IMR-90 (cell line): ENCODE measurements around the gene ACBD5. TPM values are rescaled to one million over a fixed set of nuclear protein-coding genes. Genes with fewer than 3 reads are reported as not detected.
A peak's percentile ranks its signal among the peaks of the same experiment; 100 is the strongest.

ENCODE experiments used
- ATAC-seq: fragments of 200-7000 bp; cut with Tn5 transposase; 2 replicates; pipeline ENCODE4 v1.9.1; 2020; ENCODE audit warnings: low read depth, mild to moderate bottlenecking, moderate library complexity
- BruUV-seq: library from RNA; stranded (reverse); fragments of 400-500 nt; replicated peaks from 2 replicates; lab custom pipeline; 2021; lab: Mats Ljungman, UMichigan
- CTCF ChIA-PET: fragments of 300-600 bp; formaldehyde crosslinking; extraction: SDS; loops from one replicate; lab custom pipeline; 2021; ENCODE audit warnings: antibody characterized with exemption; lab: Yijun Ruan, JAX
- POLR2A ChIA-PET: fragments of 300-600 bp; sonication (Branson Sonifier 250); formaldehyde crosslinking; loops from one replicate; lab custom pipeline; 2022; ENCODE audit warnings: antibody characterized with exemption; ENCODE audit not compliant: unreplicated experiment; lab: Charles Lee
- DNase-seq: peaks from one replicate; pipeline ENCODE4 v3.0.0; 2013
- H2AFZ ChIP-seq: replicated peaks from 2 replicates; pipeline ENCODE3; 2013; ENCODE audit warnings: low read length, mild to moderate bottlenecking; ENCODE audit not compliant: poor library complexity
- H2AK5ac ChIP-seq: 2 replicates; pipeline ENCODE4 v1.6.1; 2013; ENCODE audit warnings: low read depth, low read length, inconsistent platforms
- H2AK9ac ChIP-seq: replicated peaks from 2 replicates; pipeline ENCODE3; 2013; ENCODE audit warnings: mild to moderate bottlenecking, low read depth, low read length, moderate library complexity; ENCODE audit not compliant: poor library complexity
- H2BK120ac ChIP-seq: 2 replicates; pipeline ENCODE4 v1.6.1; 2013; ENCODE audit warnings: low read depth, low read length, inconsistent platforms
- H2BK15ac ChIP-seq: 3 replicates; pipeline ENCODE4 v1.6.1; 2013; ENCODE audit warnings: low read depth, low read length, inconsistent platforms
- H2BK20ac ChIP-seq: 2 replicates; pipeline ENCODE4 v1.6.1; 2013; ENCODE audit warnings: low read depth, mild to moderate bottlenecking, inconsistent platforms, low read length, moderate library complexity
- H2BK5ac ChIP-seq: 2 replicates; pipeline ENCODE4 v1.6.1; 2013; ENCODE audit warnings: mild to moderate bottlenecking, low read depth, low read length, inconsistent platforms; ENCODE audit not compliant: poor library complexity, severe bottlenecking
- H3K14ac ChIP-seq: replicated peaks from 2 replicates; pipeline ENCODE4 v1.6.1; 2013; ENCODE audit warnings: low read depth, low read length, inconsistent platforms
- H3K18ac ChIP-seq: 2 replicates; pipeline ENCODE4 v1.6.1; 2013; ENCODE audit warnings: low read depth, low read length, control low read depth
- H3K23ac ChIP-seq: 2 replicates; pipeline ENCODE4 v1.6.1; 2013; ENCODE audit warnings: low read depth, low read length, inconsistent platforms
- H3K27ac ChIP-seq: 2 replicates; pipeline ENCODE4 v1.5.1; 2013; ENCODE audit warnings: mild to moderate bottlenecking, control low read depth, low read length; ENCODE audit not compliant: insufficient read depth
- H3K27me3 ChIP-seq: 2 replicates; pipeline ENCODE4 v1.6.1; 2013; ENCODE audit warnings: low read length; ENCODE audit not compliant: control insufficient read depth, insufficient read depth
- H3K36me3 ChIP-seq: 2 replicates; pipeline ENCODE4 v1.6.1; 2013; ENCODE audit warnings: low read length, mixed read lengths; ENCODE audit not compliant: control insufficient read depth, insufficient read depth
- H3K4ac ChIP-seq: 2 replicates; pipeline ENCODE4 v1.6.1; 2013; ENCODE audit warnings: low read depth, low read length, inconsistent platforms
- H3K4me1 ChIP-seq: 2 replicates; pipeline ENCODE4 v1.6.1; 2013; ENCODE audit warnings: low read length, mixed read lengths; ENCODE audit not compliant: control insufficient read depth, insufficient read depth
- H3K4me2 ChIP-seq: 2 replicates; pipeline ENCODE4 v1.6.1; 2013; ENCODE audit warnings: low read depth, mild to moderate bottlenecking, control low read depth, low read length, moderate library complexity
- H3K4me3 ChIP-seq: 2 replicates; pipeline ENCODE4 v1.5.1; 2013; ENCODE audit warnings: low read depth, mild to moderate bottlenecking, control low read depth, low read length, moderate library complexity; ENCODE audit not compliant: insufficient read depth
- H3K56ac ChIP-seq: 2 replicates; pipeline ENCODE4 v1.6.1; 2013; ENCODE audit warnings: low read length, inconsistent platforms; ENCODE audit not compliant: insufficient read depth; ENCODE audit errors: extremely low read depth
- H3K79me1 ChIP-seq, 2 experiments: 2 replicates each; pipeline ENCODE4 v1.6.1; 2013; ENCODE audit warnings: low read length in 2 of 2, inconsistent platforms in 1 of 2, low read depth in 1 of 2
- H3K9ac ChIP-seq: 2 replicates; pipeline ENCODE4 v1.6.1; 2013; ENCODE audit warnings: low read depth, low read length, control low read depth
- H3K9me1 ChIP-seq: 2 replicates; pipeline ENCODE4 v1.6.1; 2013; ENCODE audit warnings: low read length, inconsistent platforms; ENCODE audit not compliant: insufficient read depth
- H3K9me3 ChIP-seq: 2 replicates; pipeline ENCODE4 v1.6.1; 2013; ENCODE audit warnings: low read length; ENCODE audit not compliant: control insufficient read depth, insufficient read depth
- H4K20me1 ChIP-seq: 2 replicates; pipeline ENCODE4 v1.6.1; 2013; ENCODE audit warnings: low read length, inconsistent platforms; ENCODE audit not compliant: insufficient read depth
- H4K5ac ChIP-seq: 2 replicates; pipeline ENCODE4 v1.6.1; 2013; ENCODE audit warnings: mild to moderate bottlenecking, low read depth, low read length, control low read depth
- H4K8ac ChIP-seq, 2 experiments: 2 replicates each; pipeline ENCODE4 v1.6.1; 2013; ENCODE audit warnings: low read depth in 2 of 2, low read length in 2 of 2, control low read depth in 1 of 2, inconsistent platforms in 1 of 2
- H4K91ac ChIP-seq: 2 replicates; pipeline ENCODE4 v1.6.1; 2013; ENCODE audit warnings: low read depth, low read length, inconsistent platforms; ENCODE audit not compliant: insufficient read depth
- CEBPB ChIP-seq: IDR thresholded peaks from 2 replicates; pipeline ENCODE4 v1.6.1; 2012; ENCODE audit warnings: low read depth, low read length, improper control_type of control experiment
- FOS ChIP-seq: fragments of 150-350 bp; IDR thresholded peaks from 2 replicates; pipeline ENCODE4 v1.6.1; 2016; ENCODE audit warnings: low read depth, low read length
- WGBS, 2 experiments: methylation state at CpG; one replicate each; pipeline versions ENCODE4 v1.1.5 to v1.1.7; 2013; ENCODE audit warnings: missing lambda C conversion rate in 2 of 2; ENCODE audit not compliant: insufficient read length in 1 of 2; ENCODE audit errors: extremely low coverage in 2 of 2; 5-methylcytosine and 5-hydroxymethylcytosine counted together
- dilution Hi-C: fragments of 300-500 bp; cut with HindIII; formaldehyde crosslinking; loops from one replicate; pipeline ENCODE4 v1.14.3; 2018; ENCODE audit warnings: low sequenced_read_pairs; ENCODE audit not compliant: unreplicated experiment
- in situ Hi-C: fragments of 300-500 bp; cut with MboI; formaldehyde crosslinking; loops from 3 replicates; pipeline ENCODE4 v1.14.3; 2019; ENCODE audit warnings: low sequenced_read_pairs, inconsistent platforms, mixed read lengths
- intact Hi-C: fragments of 100-400 bp; cut with micrococcal nuclease; formaldehyde crosslinking; loops from 2 replicates; pipeline ENCODE4 v1.10.0; 2022
- polyA plus RNA-seq, 3 experiments: library from polyadenylated mRNA; depleted of rRNA; stranded (reverse); fragments of >200 nt; gene quantifications; 2 replicates each; pipeline ENCODE4 v1.2.3, GENCODE V29; 2012; ENCODE audit warnings: low replicate concordance in 1 of 3
- total RNA-seq: library from RNA; depleted of rRNA; stranded (reverse); fragments of >200 nt; gene quantifications from 2 replicates; pipeline ENCODE4 v1.2.3, GENCODE V29; 2012

ACBD5 gene
- total and polyA plus RNA-seq, 2 of the 4 experiments (the other 2 are of a cell fraction) = 7.7 to 11.7 TPM

GRCh38 chr10:27153329-27153728 lies 87.3 kb downstream of the ACBD5 start:
- Histone ChIP-seq H3K4me2 (peak overlapping the region; percentile 84; the same call in 1 of the 2 replicates), H2BK20ac (no peak overlapping the region), H3K4me1 (0 out of 2 replicates have a peak, but pooled peaks cover 1% of the 10 kb centered on the region), H3K9me3 (no peaks in the 10 kb centered on the region), H3K27me3 (no peaks in the 10 kb centered on the region), H3K14ac (peak overlapping the region; percentile 93), H3K56ac (peak overlapping the region; percentile 80), H3K23ac (peak overlapping the region; percentile 86; the same call in 1 of the 2 replicates), H3K9ac (peak overlapping the region; percentile 97; the same call in 1 of the 2 replicates), H3K4ac (peak overlapping the region; percentile 78; the same call in 1 of the 2 replicates), H2AK9ac (no peak overlapping the region), H4K20me1 (peaks cover 46% of the 10 kb centered on the region), H2BK120ac (no peak overlapping the region), H4K8ac (peak overlapping the region; percentile 80 to 90; a peak in 2 of 4 replicates), H2AK5ac (no peak overlapping the region), H2BK5ac (no peak overlapping the region), H3K4me3 (peak overlapping the region; percentile 87), H4K91ac (no peak overlapping the region), H3K9me1 (no peaks in the 10 kb centered on the region), H3K18ac (no peak overlapping the region), H2AFZ (no peak overlapping the region), H3K27ac (no peak overlapping the region), H2BK15ac (no peak overlapping the region), H3K36me3 (peaks cover under 1% of the 10 kb centered on the region), H3K79me1 (peaks cover 6 to 29% of the 10 kb centered on the region in 2 experiments), H4K5ac (no peak overlapping the region)
- DNase-seq = no peak
- intact Hi-C loops = loop anchor here (10.0 kb wide), 1 partner anchor 211 kb away; no protein-coding TSS in a partner anchor
- TF ChIP-seq CEBPB (peak; percentile 50; the same call in 1 of the 2 replicates), FOS (no peak)
- dilution Hi-C loops = no loop called here
- ChIA-PET POLR2A (no interaction called here), CTCF (interaction anchor here (0.7 kb wide), 1 partner anchor 124 kb away, joined by 3 read pairs; no protein-coding TSS in a partner anchor)
- 20% methylated on average over 1 of the region's 6 CpGs; no CpG with 5 or more reads in 1 of the 2 experiments for WGBS, 2 experiments
- in situ Hi-C loops = no loop called here
- BruUV-seq = no TSS peak
- ATAC-seq = no peak
